Activated CD4-positive, CD25-positive, alpha-beta regulatory T cell treated with anti-CD3 and anti-CD28 coated beads, Interleukin-2, amount 50 U/mL, for 24 hours (primary cell): ENCODE data around the gene TAS1R1.
A peak's percentile ranks its signal among the peaks of the same experiment; 100 is the strongest.
"Not testable (repeated sequence)": the region's sequence is repeated elsewhere in the genome, so short reads cannot be mapped to it uniquely, and the experiment has no call there.

Experiments used
- ATAC-seq, 2 donors: fragments of 150-1000 bp; cut with Tn5 transposase; one replicate each; pipeline ENCODE4 v1.10.0; 2021; ENCODE audit warnings: mild to moderate bottlenecking in 1 of 2, moderate library complexity in 1 of 2

TAS1R1 gene

DNA sequence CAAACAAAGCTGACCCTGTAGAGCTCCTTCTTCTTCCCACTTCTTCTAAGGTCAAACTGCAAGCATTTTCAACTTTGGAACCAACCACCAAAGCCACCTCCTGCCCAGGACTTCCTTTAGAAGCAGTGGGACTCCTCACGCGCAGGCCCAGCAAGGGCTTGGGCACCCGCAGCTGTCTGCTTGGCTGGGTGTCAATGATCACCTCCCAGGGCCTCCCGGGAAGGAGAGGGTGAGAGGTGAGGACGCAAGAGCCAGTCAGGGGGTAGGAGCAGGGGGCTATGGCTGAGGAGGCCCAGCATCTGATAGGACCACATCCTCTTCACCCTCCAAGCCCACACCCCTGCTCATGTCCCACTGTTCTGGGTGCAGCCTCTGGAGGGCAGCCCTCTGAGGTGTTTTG is 37.3 kb downstream of the TAS1R1 start:
- ATAC-seq = no peak

DNA sequence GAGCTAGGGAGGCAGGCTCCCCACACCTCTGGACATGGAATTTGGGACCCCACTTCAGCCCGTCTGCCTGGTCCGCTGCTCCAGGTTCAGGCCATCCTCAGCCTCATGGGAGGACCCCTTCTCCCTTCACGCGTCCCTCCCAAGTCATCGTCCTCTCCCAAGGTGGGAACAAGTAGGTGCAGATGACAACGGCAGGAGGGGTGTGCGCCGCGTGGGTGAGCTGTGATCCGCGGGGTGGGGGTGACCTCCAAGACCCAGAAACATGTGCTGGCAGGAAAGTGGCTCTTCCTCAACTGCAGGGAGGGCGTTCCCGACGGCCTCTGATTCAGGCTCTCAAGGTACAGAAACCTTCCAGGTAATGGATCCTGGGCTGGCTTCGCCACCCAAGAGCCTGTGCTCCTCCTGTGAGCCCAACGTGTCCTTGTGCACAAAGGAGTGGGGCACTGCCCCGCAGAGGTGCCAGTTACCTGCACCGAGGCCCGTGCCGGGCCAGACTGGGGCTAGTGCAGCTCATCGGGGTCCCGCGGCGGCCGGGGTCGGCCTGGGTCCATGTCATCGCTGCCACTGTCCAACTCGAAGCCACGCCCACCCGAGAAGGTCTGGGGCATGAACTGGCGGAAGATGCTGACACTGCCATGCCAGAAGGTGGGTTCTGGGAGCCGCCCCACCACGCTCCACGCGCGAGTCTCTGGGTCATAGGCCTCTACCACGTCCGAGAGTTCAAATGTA is 37.9 kb downstream of the TAS1R1 start:
- no peak for ATAC-seq

DNA sequence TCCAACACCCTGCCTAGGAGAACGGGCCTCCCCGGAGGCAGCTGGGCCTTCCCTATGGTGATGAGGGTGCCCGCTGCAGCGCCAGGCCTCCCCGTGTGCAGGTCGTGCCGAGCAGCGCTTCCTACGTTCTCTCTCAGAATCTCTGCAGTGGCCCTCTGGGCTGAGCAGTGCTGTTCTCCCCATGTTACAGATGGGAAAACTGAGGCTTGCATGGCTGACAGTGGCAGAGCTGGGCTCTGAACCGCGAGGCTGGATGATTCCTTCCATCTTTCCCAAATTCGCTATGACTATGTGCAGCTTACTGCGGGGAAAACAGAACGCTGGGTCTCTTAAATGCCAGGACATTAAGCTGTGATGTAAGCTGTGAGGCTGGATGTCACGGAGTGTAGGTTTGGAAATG is 38.7 kb downstream of the TAS1R1 start:
- ATAC-seq = no peak

DNA sequence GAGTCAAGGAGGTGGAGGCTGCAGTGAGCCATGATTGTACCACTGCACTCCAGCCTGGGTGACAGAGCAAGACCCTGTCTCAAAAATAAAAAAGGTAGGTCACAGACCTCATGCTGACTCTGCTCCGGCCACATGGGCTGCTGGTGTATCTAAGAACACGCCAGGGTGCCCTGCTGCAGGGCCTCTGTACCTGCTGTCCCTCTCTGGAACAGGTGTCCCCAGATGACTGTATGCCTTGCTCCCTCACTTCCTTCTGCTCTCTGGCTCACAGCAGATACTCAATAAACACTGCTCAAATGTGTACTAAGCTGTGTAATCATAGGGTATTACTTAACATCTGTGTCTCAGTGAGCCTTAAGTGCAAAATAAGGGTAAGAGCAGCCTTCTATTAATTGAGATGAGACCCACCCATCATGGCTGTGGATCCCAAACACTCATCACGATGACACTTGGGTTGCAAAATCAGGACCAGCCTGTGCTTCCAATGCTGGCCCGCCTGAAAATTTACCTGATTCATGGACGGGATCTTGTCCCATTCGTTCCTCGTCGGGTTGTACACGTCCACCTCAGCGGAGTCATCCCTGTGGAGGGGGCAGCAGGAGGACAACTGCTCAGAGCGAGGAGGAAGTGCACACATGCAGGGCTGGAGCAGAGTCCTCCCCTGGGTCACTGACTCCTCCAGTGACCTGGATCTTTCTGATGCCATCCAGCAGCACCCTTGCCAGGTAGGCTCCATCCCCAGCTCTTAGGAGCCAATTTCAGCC is 40.1 kb downstream of the TAS1R1 start:
- ATAC-seq = no peak

DNA sequence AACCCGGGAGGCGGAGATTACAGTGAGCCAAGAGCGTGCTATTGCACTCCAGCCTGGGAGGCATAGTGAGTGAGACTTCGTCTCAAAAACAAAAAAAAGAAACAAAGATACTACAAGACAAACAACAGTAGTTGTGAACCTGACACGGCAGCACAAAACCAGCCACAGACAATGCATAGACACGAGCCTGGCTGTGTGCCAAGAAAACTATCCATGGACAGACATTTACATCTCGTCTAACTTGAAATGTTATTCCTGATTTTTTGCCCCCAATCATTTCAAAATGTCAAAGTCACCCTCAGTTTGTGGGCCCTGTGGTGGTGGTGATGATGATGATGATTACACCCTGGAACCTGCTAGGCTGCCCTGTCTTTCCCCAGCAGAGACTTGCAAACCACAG is 41.2 kb downstream of the TAS1R1 start:
- no peak for ATAC-seq

DNA sequence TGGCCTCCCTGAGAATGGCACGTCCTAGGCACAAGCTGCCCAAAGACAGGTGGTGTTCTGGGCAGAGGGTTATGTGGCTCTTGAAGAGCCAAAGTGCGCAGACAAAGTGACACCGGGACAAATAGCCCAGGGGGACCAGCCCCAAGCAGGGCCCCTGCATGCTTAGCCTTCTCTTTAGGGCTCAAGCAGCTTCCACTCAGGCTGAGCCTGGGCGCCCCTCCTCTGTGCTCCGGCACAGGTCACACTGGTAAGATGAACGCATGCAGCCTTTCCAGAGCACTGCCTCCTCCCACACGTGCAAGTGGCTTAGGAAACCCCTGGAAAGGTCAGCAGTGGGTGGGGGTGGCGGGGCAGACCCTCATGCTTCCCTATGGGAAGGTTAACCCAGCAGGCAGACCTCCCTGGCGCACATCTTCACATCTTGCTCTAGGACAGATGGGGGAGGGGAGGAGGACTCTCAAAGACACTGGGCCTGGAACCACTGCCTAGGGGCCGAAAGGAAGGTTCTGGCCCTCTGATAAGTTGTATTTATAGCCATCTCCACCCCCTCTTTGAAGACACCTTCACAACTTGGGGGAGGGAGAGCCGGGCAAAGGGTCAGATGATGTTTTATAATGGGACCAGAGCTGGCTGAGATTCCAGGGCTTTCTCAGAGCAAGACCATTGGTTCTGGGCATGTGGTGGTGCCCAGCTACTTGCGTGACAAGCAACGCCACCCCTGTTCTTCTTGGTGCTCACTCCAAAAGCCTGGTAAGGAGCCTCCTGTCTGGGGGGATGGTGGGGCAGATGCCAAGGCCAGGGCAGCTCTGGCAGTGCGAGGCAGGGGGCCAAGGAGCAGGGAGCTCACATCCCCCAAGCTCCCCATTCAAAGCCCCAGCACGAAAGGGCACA is 42.0 kb downstream of the TAS1R1 start:
- no peak for ATAC-seq

DNA sequence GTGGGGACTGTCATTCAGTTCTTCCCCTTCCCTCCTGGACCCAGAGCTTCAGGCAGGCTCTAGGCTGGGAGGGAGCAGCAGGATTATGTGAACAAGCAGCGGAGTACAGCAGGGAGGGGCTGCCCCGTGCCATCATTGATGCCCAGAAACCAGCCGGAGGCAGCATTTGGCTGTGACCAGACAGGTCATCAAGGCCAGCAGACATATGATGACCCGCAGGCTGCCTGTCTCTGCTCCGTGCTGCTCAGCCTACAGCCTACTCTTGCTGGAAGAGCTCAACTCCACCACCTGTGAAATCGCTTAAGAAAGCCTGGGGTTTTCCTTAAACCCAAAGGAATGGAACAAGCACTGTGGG is 42.6 kb downstream of the TAS1R1 start:
- no peak for ATAC-seq

DNA sequence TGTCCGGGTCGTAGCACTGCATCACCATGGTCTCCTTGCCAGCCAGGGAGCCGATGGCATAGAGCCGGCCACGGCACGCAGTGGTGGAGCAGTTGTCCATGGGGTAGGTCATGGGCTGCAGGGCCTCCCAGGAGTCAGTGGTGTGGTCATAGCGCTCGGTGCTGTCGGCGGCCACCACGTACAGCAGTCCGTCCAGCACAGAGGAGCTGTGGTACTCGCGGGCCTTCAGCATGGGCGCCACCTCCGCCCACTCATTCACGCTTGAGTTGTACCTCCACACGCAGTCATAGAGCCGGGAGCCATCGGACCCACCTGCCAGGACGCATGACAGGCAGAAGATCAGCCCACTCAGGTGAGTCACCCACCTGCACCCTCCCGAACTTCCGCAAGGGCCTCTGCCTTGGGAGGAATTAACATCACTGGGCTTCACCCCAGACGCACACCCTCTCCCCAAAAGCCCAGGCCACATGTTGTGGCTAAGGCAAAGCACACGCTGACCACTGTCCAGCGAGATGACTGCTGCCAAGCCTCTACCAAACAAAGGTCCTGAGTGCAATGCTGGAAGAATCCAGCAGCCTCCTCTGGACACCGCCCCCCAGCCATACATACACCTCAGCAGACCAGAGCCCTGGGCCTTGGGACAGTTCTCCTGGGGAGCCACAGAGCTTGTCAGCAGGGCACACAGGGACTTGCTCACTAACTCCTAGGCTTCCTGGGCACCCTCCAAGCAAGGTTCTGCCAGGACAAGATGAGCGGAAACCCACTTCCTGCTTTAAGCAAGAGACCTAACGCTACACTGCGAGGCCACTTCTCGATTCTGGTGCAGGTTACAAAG is 44.3 kb downstream of the TAS1R1 start:
- ATAC-seq = peak; percentile 10 to 15

DNA sequence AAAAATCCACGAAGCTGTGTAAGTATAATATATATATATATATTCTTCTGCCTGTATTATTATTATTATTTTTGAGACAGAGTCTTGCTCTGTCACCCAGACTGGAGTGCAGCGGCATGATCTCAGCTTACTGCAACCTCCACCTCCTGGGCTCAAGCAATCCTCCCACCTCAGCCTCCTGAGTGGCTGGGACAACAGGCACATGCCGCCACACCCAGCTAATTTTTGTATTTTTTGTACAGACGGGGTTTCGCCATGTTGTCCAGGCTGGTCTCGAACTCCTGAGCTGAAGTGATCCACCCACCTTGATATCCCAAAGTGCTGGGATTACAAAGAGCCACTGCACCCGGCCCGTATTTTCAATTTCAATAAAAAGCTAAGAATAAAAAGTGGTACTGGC is 44.9 kb downstream of the TAS1R1 start:
- not testable (repeated sequence) for ATAC-seq

DNA sequence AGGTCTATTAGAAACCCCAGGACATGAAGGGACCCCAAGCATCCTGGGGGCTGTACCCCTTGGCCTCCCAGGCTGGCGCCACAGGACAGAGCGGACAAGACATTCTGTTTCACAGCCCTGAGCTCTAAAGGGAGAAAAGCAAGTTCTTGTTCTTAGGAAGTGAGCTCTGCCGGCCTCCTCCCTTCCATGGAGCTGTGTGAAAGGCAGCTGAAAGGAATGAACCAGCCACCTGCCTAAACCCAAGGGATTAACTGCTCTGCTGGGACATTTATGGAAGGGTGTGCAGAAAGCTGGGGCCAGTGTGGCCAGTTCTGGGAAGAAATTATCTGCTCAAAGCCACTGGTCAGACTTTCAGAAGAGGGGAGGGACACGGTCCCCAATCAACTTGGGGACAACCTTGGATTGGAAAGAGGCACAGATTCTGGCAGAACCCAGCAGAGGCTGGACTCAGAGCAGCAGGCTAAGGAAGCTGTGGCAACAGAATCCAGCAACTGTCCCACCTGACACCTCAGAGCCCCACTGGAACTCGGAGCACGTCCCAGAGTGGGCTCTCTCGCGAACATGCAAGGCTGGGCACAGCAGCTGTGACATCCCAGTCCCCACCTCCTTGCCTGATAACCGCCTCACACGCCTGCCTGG is 45.4 kb downstream of the TAS1R1 start:
- no peak for ATAC-seq

DNA sequence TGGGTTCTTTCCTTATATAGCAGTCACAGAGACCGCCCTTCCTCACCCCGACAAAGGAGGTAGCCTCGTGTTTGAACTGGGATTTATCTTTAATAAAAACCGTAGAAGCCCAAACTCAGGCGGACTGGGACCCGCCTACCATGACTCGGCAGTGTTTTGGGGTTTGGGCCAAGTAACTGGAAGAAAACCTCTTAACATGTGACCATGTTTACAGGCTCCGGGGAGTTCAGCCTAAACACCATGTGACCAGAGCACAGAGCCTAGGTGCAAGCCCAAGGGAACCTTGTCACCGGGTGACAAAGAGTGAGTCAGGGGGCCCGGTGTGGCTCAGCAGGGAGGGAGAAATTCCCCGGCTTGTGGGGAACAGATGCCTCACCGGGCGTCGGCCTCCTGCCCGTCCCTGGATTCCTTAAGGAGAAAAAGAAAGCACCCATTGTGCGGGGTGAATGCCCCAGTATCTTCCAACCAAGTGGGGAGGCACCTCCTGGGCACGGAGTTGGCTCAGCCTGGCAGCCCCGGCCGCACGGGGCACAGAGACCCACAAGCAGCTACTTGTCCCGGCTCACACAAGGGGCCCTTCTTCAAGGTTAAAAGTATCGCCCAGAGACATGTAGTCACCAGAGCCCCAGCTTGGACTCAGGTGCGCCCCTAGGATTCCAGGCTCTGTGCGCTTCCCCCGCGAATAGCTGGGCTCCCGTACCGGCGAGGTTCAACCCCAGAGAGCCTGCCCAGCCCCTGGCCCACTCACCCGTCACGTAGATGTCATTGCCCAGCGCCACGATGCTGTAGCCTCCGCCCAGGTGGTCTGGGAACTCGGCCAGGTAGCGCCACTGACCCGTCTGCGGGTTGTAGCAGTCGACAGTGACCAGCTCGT is 46.2 kb downstream of the TAS1R1 start:
- ATAC-seq = peak; percentile 80

DNA sequence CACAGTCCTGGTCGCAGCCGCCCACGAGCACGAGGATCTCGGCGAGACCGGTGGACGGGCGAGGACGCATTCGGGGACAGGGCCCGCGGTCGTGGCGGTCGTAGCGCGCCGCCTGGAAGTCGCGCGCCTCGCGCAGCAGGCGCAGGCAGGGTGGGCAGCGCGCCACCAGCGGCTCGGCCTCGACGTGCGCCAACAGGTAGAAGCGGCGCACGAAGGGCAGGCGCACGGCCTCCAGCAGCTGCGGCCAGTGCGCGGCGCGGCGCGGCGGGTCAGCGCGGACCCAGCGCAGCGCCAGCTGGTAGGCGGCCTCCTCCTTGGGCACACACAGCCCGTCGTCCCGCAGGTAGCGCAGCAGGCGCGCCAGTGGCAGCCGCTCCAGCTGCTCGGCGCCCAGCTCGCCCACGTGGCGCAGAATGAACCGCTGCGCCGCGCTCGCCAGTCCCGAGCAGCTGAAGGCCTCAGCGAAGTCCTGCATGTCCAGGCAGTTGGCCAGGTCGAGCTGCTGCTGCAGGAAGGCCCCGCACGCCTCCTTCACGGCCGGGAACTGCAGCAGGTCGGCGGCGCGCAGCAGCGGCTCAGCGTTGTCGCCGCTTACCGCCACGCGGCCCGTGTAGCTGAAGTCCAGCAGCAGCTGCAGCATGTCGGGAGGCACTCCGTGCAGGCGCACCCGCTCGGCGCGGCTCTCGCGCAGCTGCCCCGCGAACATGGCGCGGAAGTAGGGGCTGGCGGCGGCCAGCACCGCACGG is 47.0 kb downstream of the TAS1R1 start:
- peak; percentile 14 to 19 for ATAC-seq

DNA sequence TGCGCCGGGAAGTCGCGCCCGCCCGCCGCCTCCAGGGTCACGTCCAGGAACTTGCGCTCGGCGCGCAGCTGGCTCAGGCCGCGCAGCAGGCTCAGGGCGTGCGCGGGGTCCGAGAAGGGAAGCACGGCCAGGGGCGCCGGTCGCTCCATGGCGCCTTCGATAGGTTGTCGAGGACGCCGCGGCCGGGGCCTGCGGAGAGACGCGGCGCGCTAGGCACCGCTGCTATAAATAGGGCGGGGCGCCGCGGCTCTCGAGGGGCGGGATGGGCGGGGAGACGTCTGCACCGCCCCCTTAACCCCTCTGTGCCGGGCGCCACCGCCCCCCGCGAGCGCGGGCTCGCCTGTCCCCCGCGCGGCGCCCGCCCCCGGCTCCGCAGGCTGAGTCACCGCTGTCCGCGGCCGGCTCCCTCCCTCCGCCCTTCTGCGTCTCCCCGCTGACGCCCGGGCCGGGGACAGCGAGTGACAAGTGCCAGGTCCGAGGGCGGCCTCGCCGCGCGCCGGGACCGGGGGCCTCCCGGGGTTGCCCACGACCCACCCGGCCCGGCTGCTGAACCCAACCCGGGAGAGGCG is 47.6 kb downstream of the TAS1R1 start, which contains the start of gene KLHL21:
Gene KLHL21, minus strand, starts transcription at position 201 of the 569 bp plus-strand sequence. Its CDS starts 52 bp downstream, at position 149.
- peak; percentile 56 to 61 for ATAC-seq

DNA sequence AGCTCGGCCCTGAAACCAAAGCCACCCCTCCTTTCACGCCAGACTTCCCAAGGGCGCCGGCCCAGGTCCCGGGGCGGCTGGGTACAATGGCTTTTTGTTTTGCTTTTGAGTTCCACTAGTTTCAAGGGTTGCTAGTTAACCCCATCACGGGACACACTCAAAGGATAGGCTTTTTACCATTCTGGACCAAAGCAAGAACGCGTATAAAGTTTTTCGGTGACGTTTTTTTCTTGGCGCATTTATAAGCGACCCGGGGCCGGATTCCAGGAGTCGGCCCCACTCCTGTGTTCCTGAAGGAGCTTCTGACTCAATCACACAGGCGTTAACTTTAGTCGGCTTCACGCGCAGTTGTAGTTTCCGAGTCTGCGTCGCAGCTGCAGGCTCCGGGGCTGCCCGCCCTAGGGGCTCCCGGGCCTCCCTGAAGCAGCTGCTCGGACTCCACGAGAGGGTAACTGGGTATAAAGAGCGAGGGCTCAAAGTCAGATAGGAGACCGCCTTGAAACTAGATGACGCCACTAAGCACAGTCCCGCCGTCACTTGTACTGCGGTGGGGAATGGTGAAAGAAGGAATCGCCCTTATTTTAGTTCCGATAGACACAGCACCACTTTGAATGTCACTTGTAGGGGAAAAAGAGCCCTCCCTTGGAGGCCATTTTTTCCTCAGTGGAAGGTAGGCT is 48.3 kb downstream of the TAS1R1 start:
- ATAC-seq = peak; percentile 14 to 22

DNA sequence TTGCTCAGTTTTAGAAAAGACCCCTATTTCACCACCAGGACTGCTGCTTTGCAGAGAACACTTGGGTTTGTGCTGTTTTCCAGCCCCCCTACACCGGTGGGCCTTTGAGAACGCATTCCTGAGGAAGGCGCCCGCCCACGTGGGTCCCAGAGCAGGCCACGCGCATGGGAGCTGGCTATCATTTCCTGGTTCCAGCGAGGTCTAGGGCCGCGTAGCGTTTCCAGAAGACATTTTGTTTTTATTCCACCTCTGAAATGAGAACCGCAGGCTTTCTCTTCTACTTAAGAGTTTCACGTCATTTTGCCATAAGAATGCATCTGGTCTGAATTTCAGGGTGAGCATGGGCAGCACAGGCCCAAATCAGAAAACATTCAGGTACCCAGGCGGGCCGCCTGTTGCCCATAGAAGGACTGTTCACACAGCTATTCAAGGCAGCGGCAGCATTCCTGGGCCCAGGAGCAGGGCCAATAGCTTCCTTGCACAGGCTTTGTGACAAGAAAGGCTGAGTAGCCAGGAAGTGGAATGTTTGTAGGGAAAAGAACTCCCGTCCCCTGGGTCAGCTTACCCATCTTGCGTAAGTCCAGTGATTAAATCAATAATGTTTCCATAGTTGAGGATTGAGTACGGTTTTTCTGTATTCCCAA is 48.9 kb downstream of the TAS1R1 start:
- ATAC-seq = no peak

DNA sequence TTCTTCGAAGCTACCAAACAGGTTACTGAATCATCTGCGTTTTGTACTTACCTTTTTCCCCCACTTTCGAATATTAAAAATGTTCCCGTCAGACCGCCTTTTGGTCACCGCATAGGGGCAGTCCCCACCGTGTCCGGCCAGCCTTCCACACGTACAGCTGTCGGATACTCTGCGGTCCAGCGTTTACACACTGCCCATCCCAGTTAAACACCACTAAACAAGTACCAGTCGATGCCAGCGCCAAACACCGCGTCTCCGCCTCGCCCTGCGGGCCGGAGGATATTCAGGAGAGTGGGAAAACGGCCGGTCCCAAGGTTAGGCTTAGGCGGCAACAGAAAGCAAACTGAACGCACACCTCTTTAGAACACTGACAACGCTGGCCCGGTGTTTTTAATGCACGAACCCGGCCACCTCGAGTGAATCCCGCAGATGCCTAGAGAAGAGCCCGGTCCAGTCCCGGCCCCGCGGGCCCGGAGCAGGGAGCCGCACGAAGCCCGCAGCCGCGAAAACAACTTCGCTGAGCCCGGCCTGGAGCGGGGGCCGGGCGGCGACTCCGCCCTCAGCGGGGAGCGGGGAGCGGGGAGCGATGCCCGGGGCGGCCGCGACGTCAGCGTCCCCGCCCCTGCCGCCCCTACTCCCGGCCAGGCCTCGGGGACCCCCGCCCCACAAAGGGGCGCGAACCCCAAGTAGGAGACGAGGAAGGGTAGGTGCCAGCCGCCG is 57.7 kb downstream of the TAS1R1 start:
- ATAC-seq = peak; percentile 29 to 32

DNA sequence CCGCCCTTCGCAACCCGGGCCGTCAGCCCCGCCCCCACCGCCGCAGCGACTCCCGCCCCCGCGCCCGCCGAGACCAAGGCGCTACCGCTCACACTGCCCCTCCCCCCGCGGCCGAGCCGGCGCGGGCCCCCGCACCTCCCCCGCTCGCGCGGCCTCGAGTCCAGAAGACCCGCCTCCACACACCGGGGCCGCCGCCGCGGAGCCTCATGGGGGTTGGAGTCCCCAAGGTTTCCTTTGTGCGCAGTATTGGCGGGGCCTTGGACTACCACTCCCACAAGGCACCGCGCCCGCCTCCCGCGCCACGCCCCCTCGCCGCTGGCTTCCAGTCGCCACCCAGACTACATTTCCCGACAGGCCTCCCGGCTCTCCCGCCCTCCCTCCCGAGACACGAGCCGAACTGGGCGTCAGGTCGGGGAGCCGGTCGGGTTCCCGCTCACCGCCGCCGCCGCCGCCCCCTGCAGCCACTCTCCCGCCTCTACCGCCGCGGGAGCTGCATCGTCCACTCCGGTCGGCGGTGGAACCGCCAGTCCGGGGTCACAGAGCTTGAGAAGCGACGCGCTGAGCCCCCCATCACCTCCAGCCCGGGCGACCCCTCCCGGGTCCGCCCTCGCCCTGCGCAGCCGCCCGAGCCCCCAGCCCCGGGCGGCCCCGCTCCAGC is 58.4 kb downstream of the TAS1R1 start, which contains the start of gene PHF13:
Gene PHF13, plus strand, starts transcription at position 371 of the 658 bp plus-strand sequence. CDS start 336 bp downstream, outside the sequence.
- ATAC-seq = peak; percentile 97 to 98
